Activated naive CD8-positive, alpha-beta T cell treated with anti-CD3 and anti-CD28 coated beads for 36 hours (primary cell): ENCODE results near the gene GABARAP. TPM values are rescaled to one million over a fixed set of nuclear protein-coding genes. Genes with fewer than 3 reads are reported as not detected.

ENCODE experiments used
- DNase-seq: peaks from one replicate; pipeline ENCODE4 v3.0.0; 2021
- H3K27ac Mint-ChIP-seq: one replicate; pipeline ENCODE4 v1.8.0; 2022; ENCODE audit warnings: mild to moderate bottlenecking, moderate library complexity, mixed read lengths
- H3K27me3 Mint-ChIP-seq: one replicate; pipeline ENCODE4 v1.8.0; 2022; ENCODE audit warnings: mild to moderate bottlenecking, mixed read lengths
- H3K36me3 Mint-ChIP-seq: one replicate; pipeline ENCODE4 v1.8.0; 2021; ENCODE audit warnings: mild to moderate bottlenecking, mixed read lengths
- H3K4me1 Mint-ChIP-seq: one replicate; pipeline ENCODE4 v1.8.0; 2021; ENCODE audit warnings: mixed read lengths
- H3K4me3 Mint-ChIP-seq: one replicate; pipeline ENCODE4 v1.8.0; 2022; ENCODE audit warnings: mild to moderate bottlenecking, moderate library complexity, mixed read lengths
- H3K9me3 Mint-ChIP-seq: one replicate; pipeline ENCODE4 v1.8.0; 2022; ENCODE audit warnings: mixed read lengths
- total RNA-seq, 2 experiments: library from RNA; stranded (reverse); gene quantifications; one replicate each; pipeline ENCODE4 v1.2.3, GENCODE V29; 2021

GABARAP gene
- total RNA-seq, 2 experiments from 2014 or later: 112 to 113 TPM

DNA sequence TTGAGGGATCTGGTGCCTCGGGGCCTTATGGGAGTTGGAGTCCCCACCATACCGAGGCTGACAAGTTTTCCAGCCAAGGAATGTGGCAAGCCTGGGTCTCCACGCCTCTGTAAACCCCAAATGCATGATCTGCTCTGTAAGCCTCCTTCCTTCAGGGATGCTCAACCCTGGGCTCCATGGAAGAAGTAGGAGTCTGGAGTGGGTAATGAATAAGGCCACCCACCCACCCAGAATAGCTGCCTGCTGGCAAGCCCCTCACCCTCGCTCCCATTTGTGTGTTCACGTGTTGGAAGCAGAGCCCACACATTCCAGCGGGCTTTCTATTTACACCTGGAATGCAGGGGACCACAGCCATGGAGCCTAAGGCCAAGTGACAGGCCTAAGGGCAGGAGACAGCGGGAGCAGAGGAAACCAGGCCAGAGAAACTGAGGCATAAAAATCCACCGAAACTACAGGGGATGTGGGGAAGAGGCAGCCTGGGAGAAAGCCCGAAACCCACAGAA is 27.1 kb downstream of the GABARAP start:
- peaks cover 59% of the 10 kb centered on the region for H3K4me1 Mint-ChIP-seq
- H3K27ac Mint-ChIP-seq: peak overlapping the region; percentile 95
- no peaks in the 10 kb centered on the region for H3K36me3 Mint-ChIP-seq
- H3K9me3 Mint-ChIP-seq: no peaks in the 10 kb centered on the region
- peaks cover 3% of the 10 kb centered on the region for H3K27me3 Mint-ChIP-seq
- no peak for DNase-seq
- H3K4me3 Mint-ChIP-seq: peak overlapping the region; percentile 76

DNA sequence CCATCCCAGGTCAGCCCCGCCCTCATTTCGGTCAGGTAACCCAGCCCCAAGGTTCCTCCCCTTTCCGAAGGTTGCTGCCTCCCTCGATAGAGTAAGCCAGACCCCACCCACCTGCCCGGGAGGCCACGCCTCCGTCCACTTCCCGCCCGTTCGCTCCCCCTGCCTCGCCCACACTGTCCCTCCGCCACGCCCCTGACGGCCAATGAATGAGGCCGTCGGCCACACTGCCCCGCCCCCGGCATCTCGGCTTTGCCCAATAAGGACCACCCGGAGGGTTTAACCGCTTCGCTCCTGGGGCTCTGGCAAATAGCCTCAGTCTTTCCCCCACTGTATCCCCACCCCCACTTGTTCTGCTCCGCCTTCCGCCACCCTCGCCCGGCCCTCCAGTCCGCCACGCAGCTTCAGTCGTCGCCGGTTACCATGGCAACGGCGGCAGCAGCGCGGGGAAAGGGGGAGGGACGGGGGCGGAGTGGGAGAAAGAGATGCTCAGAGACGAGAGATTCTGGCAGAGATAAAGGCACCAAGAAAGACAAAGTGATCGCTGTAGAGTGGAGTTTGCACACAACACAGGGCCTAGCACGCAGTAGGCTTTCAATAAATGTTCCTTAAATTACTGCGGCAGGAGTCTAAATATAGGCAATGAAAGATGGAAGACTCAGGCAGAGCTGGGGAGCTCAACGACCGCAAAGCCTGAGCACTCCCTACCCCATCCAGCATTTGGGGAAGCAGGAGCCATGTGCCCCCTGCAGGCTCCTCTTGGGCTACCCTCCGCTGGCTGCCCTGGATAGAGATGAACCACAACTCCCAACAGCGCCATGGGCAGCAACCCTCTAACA is 27.7 kb downstream of the GABARAP start:
- Mint-ChIP-seq H3K4me3 (peak overlapping the region; percentile 76), H3K27me3 (peaks cover 3% of the 10 kb centered on the region), H3K4me1 (peaks cover 58% of the 10 kb centered on the region)

GRCh38 chr17:7213895-7214299 is 28.4 kb downstream of the GABARAP start:
- DNase-seq: no peak
- Mint-ChIP-seq H3K36me3 (no peaks in the 10 kb centered on the region), H3K27ac (peak overlapping the region; percentile 95), H3K9me3 (no peaks in the 10 kb centered on the region), H3K27me3 (peaks cover 3% of the 10 kb centered on the region), H3K4me1 (peaks cover 52% of the 10 kb centered on the region), H3K4me3 (peak overlapping the region; percentile 76)

More for the DNA sequence above, 27.7 kb downstream of the GABARAP start:
- no peaks in the 10 kb centered on the region for H3K36me3 Mint-ChIP-seq
- peak overlapping the region; percentile 95 for H3K27ac Mint-ChIP-seq
- no peaks in the 10 kb centered on the region for H3K9me3 Mint-ChIP-seq
- DNase-seq: peak; percentile 100

DNA sequence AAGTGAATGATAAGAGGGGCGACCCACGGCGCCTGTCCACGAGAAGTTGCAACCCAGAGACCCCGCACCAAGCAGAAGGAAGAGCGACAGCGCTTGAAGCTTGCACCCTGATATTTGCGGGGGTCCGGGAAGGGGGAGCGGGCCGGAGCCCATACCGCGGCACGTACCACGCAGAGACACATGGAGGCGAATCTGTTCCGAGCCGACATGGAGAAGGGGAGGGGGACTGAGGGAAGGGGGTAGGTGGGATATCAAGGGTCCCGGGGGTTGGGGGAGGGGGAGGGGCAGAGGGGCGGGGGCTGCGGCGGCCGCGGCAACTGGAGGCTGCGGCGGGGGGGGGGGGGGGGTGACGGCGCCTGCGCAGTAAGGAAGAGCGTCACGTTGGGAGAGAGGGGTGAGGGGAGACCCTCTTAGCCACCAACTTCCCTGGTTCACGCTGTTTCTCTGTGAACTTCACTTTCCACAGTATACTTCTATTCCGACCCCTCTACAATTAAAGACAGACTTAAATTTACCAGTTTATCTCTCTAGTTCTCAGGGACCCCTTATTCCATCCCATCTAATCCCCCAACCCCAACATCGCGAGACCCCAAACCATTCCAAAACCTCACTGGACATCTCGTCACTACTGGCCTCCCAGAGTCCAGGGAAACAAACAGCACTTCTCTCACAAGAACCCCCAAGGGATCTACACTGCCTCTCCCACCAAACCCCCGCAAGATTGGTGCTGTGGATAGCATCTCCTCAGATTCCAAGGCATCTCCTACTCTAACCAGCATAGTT is 30.6 kb downstream of the GABARAP start:
- Mint-ChIP-seq H3K4me3 (no peak overlapping the region), H3K4me1 (peaks cover 38% of the 10 kb centered on the region), H3K27me3 (peaks cover 3% of the 10 kb centered on the region), H3K36me3 (no peaks in the 10 kb centered on the region), H3K27ac (peak overlapping the region; percentile 2), H3K9me3 (no peaks in the 10 kb centered on the region)
- DNase-seq: no peak

GRCh38 chr17:7208754-7209460 is 33.3 kb downstream of the GABARAP start:
- Mint-ChIP-seq H3K4me3 (no peak overlapping the region), H3K4me1 (peaks cover 35% of the 10 kb centered on the region), H3K9me3 (no peaks in the 10 kb centered on the region), H3K36me3 (no peaks in the 10 kb centered on the region), H3K27me3 (no peaks in the 10 kb centered on the region), H3K27ac (no peak overlapping the region)
- no peak for DNase-seq

- H3K27me3 Mint-ChIP-seq: no peaks in the 10 kb centered on the region
- no peaks in the 10 kb centered on the region for H3K9me3 Mint-ChIP-seq
- peaks cover 30% of the 10 kb centered on the region for H3K4me1 Mint-ChIP-seq
- H3K27ac Mint-ChIP-seq: no peak overlapping the region
- H3K36me3 Mint-ChIP-seq: no peaks in the 10 kb centered on the region
- DNase-seq: no peak
- H3K4me3 Mint-ChIP-seq: no peak overlapping the region
Observed at GRCh38 chr17:7208027-7208571, 34.1 kb downstream of the GABARAP start.

DNA sequence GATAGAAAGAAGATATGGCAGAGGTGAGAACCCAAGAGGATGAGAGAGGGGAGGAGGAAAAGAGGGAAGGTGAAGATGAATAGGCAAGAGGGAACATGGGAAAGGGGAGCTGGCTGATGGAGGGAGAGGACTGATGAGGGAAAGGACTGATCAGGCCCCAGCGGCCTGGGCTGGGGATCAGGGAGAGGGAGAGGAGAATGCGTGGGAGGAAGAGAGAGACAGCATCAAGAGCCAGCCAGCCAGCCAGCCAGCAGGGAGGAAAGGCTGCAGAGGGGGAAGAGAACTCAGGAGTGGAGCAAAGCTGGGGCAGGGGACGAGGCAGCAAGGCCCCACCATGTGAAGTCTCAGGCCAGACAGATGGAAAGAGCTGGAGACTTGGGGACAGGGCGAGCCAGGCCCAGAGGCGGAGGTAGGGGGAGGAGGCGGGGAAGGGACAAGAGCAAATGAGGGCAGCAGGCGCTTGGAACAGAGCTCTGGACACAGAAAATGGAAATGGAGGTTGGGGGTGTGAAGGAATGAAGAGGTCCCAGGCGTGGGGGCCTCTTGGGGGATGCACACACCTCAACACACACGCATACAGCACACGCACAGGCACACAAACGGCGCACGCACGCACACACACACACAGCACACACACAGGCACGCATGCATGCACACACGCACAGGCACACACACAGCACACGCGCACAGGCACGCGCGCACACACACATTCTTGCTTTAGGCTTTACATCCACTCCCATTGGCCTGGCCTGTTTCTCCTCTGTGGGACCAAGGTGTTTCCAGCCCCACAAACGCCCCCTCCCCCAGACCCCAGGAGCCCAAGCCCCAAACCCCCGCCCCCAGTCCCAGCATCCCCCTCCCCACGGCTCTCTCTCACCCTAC is 34.9 kb downstream of the GABARAP start:
- no peaks in the 10 kb centered on the region for H3K9me3 Mint-ChIP-seq
- H3K27me3 Mint-ChIP-seq: no peaks in the 10 kb centered on the region
- no peak for DNase-seq
- peaks cover 28% of the 10 kb centered on the region for H3K4me1 Mint-ChIP-seq
- no peaks in the 10 kb centered on the region for H3K36me3 Mint-ChIP-seq
- H3K4me3 Mint-ChIP-seq: no peak overlapping the region
- H3K27ac Mint-ChIP-seq: peak overlapping the region; percentile 42

- Mint-ChIP-seq H3K27me3 (no peaks in the 10 kb centered on the region), H3K27ac (peak overlapping the region; percentile 93), H3K36me3 (no peaks in the 10 kb centered on the region), H3K4me1 (peaks cover 25% of the 10 kb centered on the region), H3K4me3 (peak overlapping the region; percentile 81), H3K9me3 (no peaks in the 10 kb centered on the region)
- no peak for DNase-seq
Observed at GRCh38 chr17:7205561-7205960, 36.7 kb downstream of the GABARAP start.

- peak overlapping the region; percentile 81 for H3K4me3 Mint-ChIP-seq
- H3K27me3 Mint-ChIP-seq: no peaks in the 10 kb centered on the region
- no peaks in the 10 kb centered on the region for H3K36me3 Mint-ChIP-seq
- peaks cover 25% of the 10 kb centered on the region for H3K4me1 Mint-ChIP-seq
- DNase-seq: peak; percentile 95
- H3K9me3 Mint-ChIP-seq: no peaks in the 10 kb centered on the region
- H3K27ac Mint-ChIP-seq: peak overlapping the region; percentile 93
Observed at GRCh38 chr17:7204828-7205461, 37.3 kb downstream of the GABARAP start.

DNA sequence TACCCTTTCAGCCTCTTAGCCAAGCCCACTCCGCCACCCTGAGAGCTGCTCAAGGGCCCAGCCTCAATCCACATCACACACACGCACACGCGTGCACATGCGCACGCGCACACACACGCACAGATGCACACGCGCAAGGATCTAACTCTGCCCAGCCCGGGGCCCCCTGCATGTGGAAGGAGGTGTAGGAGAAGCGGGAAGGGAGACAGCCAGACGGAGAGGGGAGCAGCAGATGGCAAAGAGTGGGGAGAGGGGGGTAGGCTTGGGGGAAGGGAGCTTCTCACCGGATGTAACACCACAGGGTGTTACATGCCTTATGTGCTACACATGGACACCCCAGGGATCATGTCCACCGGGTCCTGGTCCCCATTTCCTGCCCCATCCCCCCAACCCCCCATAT is 37.9 kb downstream of the GABARAP start:
- no peaks in the 10 kb centered on the region for H3K9me3 Mint-ChIP-seq
- peaks cover 25% of the 10 kb centered on the region for H3K4me1 Mint-ChIP-seq
- peak overlapping the region; percentile 81 for H3K4me3 Mint-ChIP-seq

GRCh38 chr17:7203391-7203790 is 38.9 kb downstream of the GABARAP start:
- Mint-ChIP-seq H3K9me3 (no peaks in the 10 kb centered on the region), H3K4me3 (peak overlapping the region; percentile 9), H3K36me3 (no peaks in the 10 kb centered on the region), H3K27me3 (no peaks in the 10 kb centered on the region), H3K4me1 (peaks cover 25% of the 10 kb centered on the region), H3K27ac (no peak overlapping the region)
- no peak for DNase-seq

More for the DNA sequence above, 37.9 kb downstream of the GABARAP start:
- Mint-ChIP-seq H3K27ac (peak overlapping the region; percentile 93), H3K36me3 (no peaks in the 10 kb centered on the region), H3K27me3 (no peaks in the 10 kb centered on the region)
- no peak for DNase-seq

GRCh38 chr17:7196651-7197401 is 45.4 kb downstream of the GABARAP start:
- H3K27ac Mint-ChIP-seq: no peak overlapping the region
- peaks cover 2% of the 10 kb centered on the region for H3K4me1 Mint-ChIP-seq
- H3K9me3 Mint-ChIP-seq: no peaks in the 10 kb centered on the region
- DNase-seq: no peak
- no peaks in the 10 kb centered on the region for H3K27me3 Mint-ChIP-seq
- peaks cover 3% of the 10 kb centered on the region for H3K36me3 Mint-ChIP-seq
- no peak overlapping the region for H3K4me3 Mint-ChIP-seq

DNA sequence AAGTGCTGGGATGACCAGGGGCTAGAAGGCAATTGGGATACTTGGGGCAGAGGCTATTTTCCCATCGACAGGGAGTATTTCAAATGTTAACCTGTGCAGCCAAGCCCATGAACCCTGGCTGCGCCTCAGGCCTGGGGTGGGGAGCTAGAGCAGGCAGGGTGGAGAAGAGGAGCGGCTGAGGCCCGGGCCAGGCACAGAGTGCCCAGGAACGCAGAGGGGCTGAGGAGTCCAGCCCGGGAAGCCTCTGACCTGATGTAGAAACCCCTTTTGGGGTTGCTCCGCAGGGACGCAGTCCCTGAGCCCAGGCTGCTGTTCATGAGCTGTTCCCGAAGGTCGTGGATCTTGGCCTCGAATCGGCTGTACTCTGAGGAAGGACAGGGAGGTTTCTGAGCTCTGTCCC is 46.3 kb downstream of the GABARAP start:
- Mint-ChIP-seq H3K36me3 (peaks cover 3% of the 10 kb centered on the region), H3K27me3 (no peaks in the 10 kb centered on the region), H3K9me3 (no peaks in the 10 kb centered on the region), H3K4me3 (no peak overlapping the region), H3K27ac (no peak overlapping the region), H3K4me1 (peaks cover 2% of the 10 kb centered on the region)
- no peak for DNase-seq
